Gastrocnemius medialis (tissue), 4 donors: Measurements from ENCODE around the gene ZSCAN12. TPM values are rescaled to one million over a fixed set of nuclear protein-coding genes. Genes with fewer than 3 reads are reported as not detected.

Source experiments
- ATAC-seq, 2 donors: fragments of 150-250 bp; one replicate each; pipeline ENCODE4 v1.9.1; 2016
- DNase-seq, 2 donors: peaks; one replicate each; pipeline ENCODE4 v3.0.0-alpha.2; 2019
- H3K27ac ChIP-seq, 4 donors: fragments of 200-600 bp; sonication (generic); 1 replicate in 1 of 4; 2 replicates in 3 of 4; pipeline ENCODE4 v1.5.1; 2016 to 2018; ENCODE audit warnings: mild to moderate bottlenecking in 2 of 4, moderate library complexity in 1 of 4
- H3K27me3 ChIP-seq, 3 donors: fragments of 200-600 bp; sonication (generic) in 2 of 3; 1 replicate in 1 of 3; 2 replicates in 2 of 3; pipeline versions ENCODE4 v1.5.1 to v1.6.0; 2016 to 2019; ENCODE audit warnings: mild to moderate bottlenecking in 1 of 3, moderate library complexity in 1 of 3
- H3K36me3 ChIP-seq, 2 donors: fragments of 200-600 bp; sonication (generic) in 1 of 2; one replicate each; pipeline ENCODE4 v1.5.1; 2017 to 2018
- H3K4me1 ChIP-seq, 2 donors: fragments of 200-600 bp; sonication (generic) in 1 of 2; one replicate each; pipeline ENCODE4 v1.5.1; 2016 to 2017; ENCODE audit warnings: mild to moderate bottlenecking in 2 of 2
- H3K4me3 ChIP-seq, 4 donors: fragments of 200-600 bp; sonication (generic) in 3 of 4; 1 replicate in 1 of 4; 2 replicates in 3 of 4; pipeline ENCODE4 v1.5.1; 2016 to 2019; ENCODE audit warnings: mild to moderate bottlenecking in 2 of 4
- H3K9me3 ChIP-seq, 3 donors: fragments of 200-600 bp; sonication (generic) in 2 of 3; 1 replicate in 1 of 3; 2 replicates in 2 of 3; pipeline ENCODE4 v1.5.1; 2016 to 2019
- POLR2A ChIP-seq, 2 donors: fragments of 450-650 bp; IDR thresholded peaks; one replicate each; pipeline ENCODE4 v1.6.1; 2017; ENCODE audit warnings: antibody characterized with exemption in 2 of 2, mild to moderate bottlenecking in 2 of 2, moderate library complexity in 2 of 2
- in situ Hi-C, 4 donors: fragments of 200-750 bp; cut with MboI; loops; one replicate each; pipeline versions ENCODE4 v1.15.0 to v1.8.0; 2017; ENCODE audit warnings: low sequenced_read_pairs in 4 of 4
- intact Hi-C: fragments of 100-400 bp; cut with DNase I; formaldehyde crosslinking; loops from one replicate; pipeline ENCODE4 v1.15.1; 2023; ENCODE audit warnings: low total_unique reads
- total RNA-seq, 4 donors: library from RNA; depleted of rRNA; stranded (reverse); fragments of >200 nt; gene quantifications; one replicate each; pipeline versions ENCODE4 v1.1.0 to v1.2.3, GENCODE V29; 2016
- TF ChIP-seq, protein P1 (sequence below), 5 experiments: fragments of 450-650 bp in 3 of 5; fragments of 200-600 bp in 2 of 5; sonication (generic) in 2 of 5; IDR thresholded peaks in 4 of 5; conservative IDR thresholded peaks in 1 of 5; 1 replicate in 4 of 5; 2 replicates in 1 of 5; pipeline ENCODE4 v1.5.1; 2016 to 2019; ENCODE audit warnings: antibody characterized with exemption in 5 of 5, mild to moderate bottlenecking in 3 of 5, moderate library complexity in 3 of 5

Gene ZSCAN12
- total RNA-seq, 4 donors from 2014 or later, result 0.42 to 1.9 (median 0.63) TPM

DNA sequence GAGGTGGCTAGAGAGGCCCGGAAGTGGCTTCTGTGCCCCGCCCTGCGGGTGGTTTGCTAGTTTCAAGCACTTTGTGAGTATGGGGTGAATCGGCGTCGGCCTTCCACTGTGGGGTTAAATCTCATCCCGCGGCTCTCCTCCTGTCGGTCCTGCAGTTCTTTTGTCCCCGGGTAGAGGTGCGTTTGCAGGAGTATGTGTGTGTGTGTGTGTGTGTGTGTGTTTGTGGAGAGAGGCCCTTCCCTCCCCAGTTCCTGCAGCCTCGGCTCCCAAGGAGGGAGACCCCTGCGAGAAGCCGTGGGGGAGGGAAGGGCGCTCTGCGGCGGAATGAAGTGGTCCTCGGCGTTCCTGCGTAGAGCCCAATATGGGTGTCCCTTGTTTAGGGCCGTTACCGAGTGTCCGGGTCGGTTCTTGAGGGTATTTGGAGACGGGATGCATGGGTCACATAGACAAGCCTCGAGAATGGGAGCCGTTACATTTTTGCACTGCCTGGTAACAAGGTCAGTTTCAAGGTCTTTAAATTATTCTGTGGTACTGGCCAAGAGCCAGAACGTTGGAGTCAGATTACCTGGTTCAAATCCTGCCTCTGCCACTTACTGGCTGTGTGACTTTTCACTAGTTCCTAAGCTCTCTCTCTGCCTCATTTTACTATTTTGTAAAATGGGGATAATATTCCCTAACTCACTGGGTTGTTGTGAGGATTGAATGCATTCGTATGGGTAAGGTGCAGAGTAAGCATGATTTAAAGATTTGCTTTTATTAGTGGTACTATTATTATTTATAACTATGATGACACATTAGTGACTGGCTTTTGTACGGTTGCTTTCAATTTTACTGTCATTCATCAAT is 49.4 kb downstream of the ZSCAN12 start, which contains the start of gene ZKSCAN3:
ZKSCAN3 (plus strand) TSS at position 56 of the 846 bp plus-strand sequence. CDS start 9,640 bp downstream, outside the sequence.
- intact Hi-C loops, result loop anchor here (5.0 to 10.0 kb wide), 2 partner anchors 547 to 1215 kb away; a partner anchor contains a TSS
- no peaks in the 10 kb centered on the region for H3K36me3 ChIP-seq
- DNase-seq (peak; percentile 59 to 75), ATAC-seq (peak; percentile 91 to 92)
- no peaks in the 10 kb centered on the region for H3K9me3 ChIP-seq
- H3K27ac ChIP-seq, result peak within 1 kb of the TSS; percentile 75 to 83 (median 80)
- TF ChIP-seq, protein P1, sequence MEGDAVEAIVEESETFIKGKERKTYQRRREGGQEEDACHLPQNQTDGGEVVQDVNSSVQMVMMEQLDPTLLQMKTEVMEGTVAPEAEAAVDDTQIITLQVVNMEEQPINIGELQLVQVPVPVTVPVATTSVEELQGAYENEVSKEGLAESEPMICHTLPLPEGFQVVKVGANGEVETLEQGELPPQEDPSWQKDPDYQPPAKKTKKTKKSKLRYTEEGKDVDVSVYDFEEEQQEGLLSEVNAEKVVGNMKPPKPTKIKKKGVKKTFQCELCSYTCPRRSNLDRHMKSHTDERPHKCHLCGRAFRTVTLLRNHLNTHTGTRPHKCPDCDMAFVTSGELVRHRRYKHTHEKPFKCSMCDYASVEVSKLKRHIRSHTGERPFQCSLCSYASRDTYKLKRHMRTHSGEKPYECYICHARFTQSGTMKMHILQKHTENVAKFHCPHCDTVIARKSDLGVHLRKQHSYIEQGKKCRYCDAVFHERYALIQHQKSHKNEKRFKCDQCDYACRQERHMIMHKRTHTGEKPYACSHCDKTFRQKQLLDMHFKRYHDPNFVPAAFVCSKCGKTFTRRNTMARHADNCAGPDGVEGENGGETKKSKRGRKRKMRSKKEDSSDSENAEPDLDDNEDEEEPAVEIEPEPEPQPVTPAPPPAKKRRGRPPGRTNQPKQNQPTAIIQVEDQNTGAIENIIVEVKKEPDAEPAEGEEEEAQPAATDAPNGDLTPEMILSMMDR (IDR thresholded peaks at IDR 0.05 in 4 of 5, conservative IDR thresholded peaks at IDR 0.05 in 1 of 5), result no peak
- TF ChIP-seq POLR2A (IDR thresholded peaks at IDR 0.05), result peak in 1 of 2 donors; percentile 17
- in situ Hi-C loops, result loop anchor here (10.0 to 25.0 kb wide), 3 partner anchors 85 to 1188 kb away; partner anchors contain the start of gene ZSCAN26 (in 3 of the 4)
- H3K27me3 ChIP-seq, result no peaks in the 10 kb centered on the region
- peak within 1 kb of the TSS; percentile 75 to 91 (median 84) for H3K4me3 ChIP-seq
- H3K4me1 ChIP-seq, result peaks cover 24 to 48% of the 10 kb centered on the region in 2 donors

DNA sequence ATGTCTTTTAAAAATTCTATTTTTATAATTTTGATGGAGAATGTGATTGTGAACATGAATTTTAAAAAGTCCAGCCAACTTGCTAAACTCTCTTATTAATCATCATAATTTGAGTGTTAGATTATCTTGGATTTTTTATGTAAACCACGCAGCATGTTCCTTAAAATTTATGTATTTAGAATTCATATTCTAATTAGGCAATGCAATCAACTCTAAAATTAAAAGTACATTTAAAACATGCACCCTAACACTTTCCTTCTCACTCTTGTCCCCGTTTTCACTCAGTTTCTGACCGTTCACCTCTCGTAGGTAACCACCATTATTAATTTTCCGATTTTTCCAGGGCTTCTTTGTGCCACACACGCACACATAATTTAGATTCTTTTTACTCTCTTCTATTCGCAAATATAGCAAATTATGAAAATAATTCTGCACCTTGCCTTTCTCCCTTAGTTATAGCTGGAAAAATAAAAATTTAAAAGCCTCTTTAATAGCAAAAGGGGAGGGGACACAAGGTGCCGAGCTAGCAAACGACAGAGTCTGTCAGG is 50.1 kb downstream of the ZSCAN12 start:
- peak in 1 of 2 donors; percentile 28 for ATAC-seq

DNA sequence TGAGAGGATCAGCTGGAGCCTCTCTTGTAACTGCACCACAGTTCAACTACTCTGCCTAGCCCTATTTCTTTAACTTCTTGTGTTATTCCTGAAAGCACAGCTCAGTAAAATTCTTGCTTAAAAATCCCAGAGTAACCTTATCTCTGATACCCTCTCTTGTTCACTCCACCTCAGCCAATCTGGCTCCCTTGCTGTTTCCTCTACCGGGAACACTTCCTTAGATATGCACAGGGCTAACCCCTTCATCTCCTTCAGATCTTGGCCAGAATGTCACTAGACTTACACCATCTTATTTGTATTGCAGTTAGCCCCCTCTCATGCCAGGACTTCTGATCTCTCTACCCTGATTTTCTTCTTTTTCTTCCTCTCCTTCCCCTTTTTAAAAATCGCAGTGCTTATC is 52.4 kb downstream of the ZSCAN12 start:
- Histone ChIP-seq H3K36me3 (no peaks in the 10 kb centered on the region), H3K4me3 (no peak overlapping the region), H3K27ac (no peak overlapping the region), H3K27me3 (no peaks in the 10 kb centered on the region), H3K4me1 (peaks cover 13 to 18% of the 10 kb centered on the region in 2 donors), H3K9me3 (no peaks in the 10 kb centered on the region)
- ATAC-seq (no peak), DNase-seq (no peak)
- TF ChIP-seq POLR2A (IDR thresholded peaks at IDR 0.05), result no peak
- TF ChIP-seq, protein P1 (IDR thresholded peaks at IDR 0.05 in 4 of 5, conservative IDR thresholded peaks at IDR 0.05 in 1 of 5), result no peak
- in situ Hi-C loops, result no loop called here
- intact Hi-C loops, result no loop called here

More for the DNA sequence above, 50.1 kb downstream of the ZSCAN12 start:
- no peaks in the 10 kb centered on the region for H3K9me3 ChIP-seq
- peak overlapping the region; percentile 75 to 91 (median 84) for H3K4me3 ChIP-seq
- intact Hi-C loops, result no loop called here
- in situ Hi-C loops, result no loop called here
- TF ChIP-seq, protein P1 (IDR thresholded peaks at IDR 0.05 in 4 of 5, conservative IDR thresholded peaks at IDR 0.05 in 1 of 5), result no peak
- TF ChIP-seq POLR2A (IDR thresholded peaks at IDR 0.05), result no peak
- H3K27me3 ChIP-seq, result no peaks in the 10 kb centered on the region
- H3K36me3 ChIP-seq, result no peaks in the 10 kb centered on the region
- DNase-seq, result no peak
- H3K4me1 ChIP-seq, result peaks cover 18 to 41% of the 10 kb centered on the region in 2 donors
- H3K27ac ChIP-seq, result peak overlapping the region; percentile 75 to 83 (median 80)

DNA sequence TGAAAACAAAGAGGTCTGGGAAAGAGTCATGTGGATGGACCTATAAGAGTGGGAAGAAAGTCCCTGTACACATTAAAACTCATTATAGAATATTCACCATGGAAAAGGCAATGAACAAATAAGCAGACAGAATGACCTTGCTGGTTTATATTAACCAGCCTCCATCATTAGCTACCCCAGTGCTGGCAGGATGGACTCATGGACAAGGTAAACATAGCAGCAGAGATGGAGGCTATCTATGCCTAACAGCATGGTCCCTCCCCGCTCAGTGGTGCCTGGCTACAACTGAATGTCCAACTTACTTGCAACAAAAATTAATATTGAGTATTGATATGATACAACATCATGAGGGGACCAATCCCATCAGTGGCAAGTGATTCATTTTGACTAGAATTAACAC is 54.3 kb downstream of the ZSCAN12 start:
- Histone ChIP-seq H3K27me3 (no peaks in the 10 kb centered on the region), H3K9me3 (no peaks in the 10 kb centered on the region), H3K4me3 (no peak overlapping the region), H3K36me3 (no peaks in the 10 kb centered on the region), H3K27ac (no peak overlapping the region), H3K4me1 (peaks cover 0 to 5% of the 10 kb centered on the region in 2 donors)
- DNase-seq, result no peak
- ATAC-seq, result no peak
- in situ Hi-C loops (no loop called here), intact Hi-C loops (no loop called here)
- TF ChIP-seq, protein P1 (IDR thresholded peaks at IDR 0.05 in 4 of 5, conservative IDR thresholded peaks at IDR 0.05 in 1 of 5), result no peak
- no peak for TF ChIP-seq POLR2A (IDR thresholded peaks at IDR 0.05)
